ENCODE results near the gene CCR7. TPM values are rescaled to one million over a fixed set of nuclear protein-coding genes. Genes with fewer than 3 reads are reported as not detected.

The CCR7 gene
- total and polyA plus RNA-seq, 2 of the 8 experiments (the other 6 are each of a cell fraction or from before 2014, with no cell fraction given): 0.12 to 0.17 TPM

DNA sequence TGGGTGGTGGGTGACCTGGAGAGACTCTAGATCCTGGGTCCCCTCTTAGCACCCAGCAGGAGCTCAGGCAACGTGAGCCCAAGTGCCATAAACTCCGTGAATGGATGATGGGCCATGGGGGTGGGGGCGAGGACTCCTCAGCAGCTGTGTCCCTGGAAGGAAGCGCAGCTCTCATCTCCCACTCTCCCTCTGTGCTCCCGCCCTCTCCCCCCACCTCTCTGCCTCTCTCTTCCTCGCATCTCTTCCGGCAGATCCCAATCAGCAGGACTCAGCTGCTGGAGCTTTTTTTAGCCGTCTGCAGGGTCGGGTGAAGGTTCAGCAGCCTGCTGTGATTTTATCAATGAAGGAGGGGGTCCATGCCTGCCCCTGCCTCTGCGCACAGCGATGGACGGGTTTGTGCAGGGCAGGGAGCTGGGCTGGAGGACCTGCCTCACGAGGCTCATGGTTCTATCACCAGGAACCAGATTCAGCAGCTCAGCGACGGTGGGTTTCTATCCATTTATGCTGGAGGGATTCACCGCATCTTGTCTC is 8.3 kb downstream of the CCR7 start (continued):
- TF ChIP-seq RAD21 (IDR thresholded peaks at IDR 0.05 in 1 of 2, conservative IDR thresholded peaks at IDR 0.05 in 1 of 2; ENCODE audit: low read depth in 2 of 2, low read length in 2 of 2) (no peak), NRF1 (IDR thresholded peaks at IDR 0.05; ENCODE audit: low read depth, low read length) (no peak), FOSL1 (IDR thresholded peaks at IDR 0.05; ENCODE audit: insufficient read depth, low read depth, low read length) (no peak)
